Measurements from ENCODE around the gene CPA3. TPM values are rescaled to one million over a fixed set of nuclear protein-coding genes. Genes with fewer than 3 reads are reported as not detected.

Gene CPA3
- total RNA-seq, 1 donor from 2014 or later, result 1.4 TPM

- Histone ChIP-seq H3K27ac (replicated peaks) (no peak overlapping the region), H3K27me3 (ENCODE audit: low read depth) (no peaks in the 10 kb centered on the region), H3K4me3 (no peak overlapping the region), H3K9me3 (replicated peaks) (no peaks in the 10 kb centered on the region), H3K36me3 (no peaks in the 10 kb centered on the region), H3K4me1 (no peaks in the 10 kb centered on the region)
- TF ChIP-seq CTCF (IDR thresholded peaks at IDR 0.05; ENCODE audit: borderline replicate concordance), result no peak
- intact Hi-C loops (cut with micrococcal nuclease), result loop anchor here (5.0 kb wide), 1 partner anchor 83 kb away; no protein-coding TSS in a partner anchor
- DNase-seq, result no peak
Observed at GRCh38 chr3:148945116-148945515, 80.0 kb downstream of the CPA3 start.

Other genes with a start within 250 kb of the CPA3 start
- gene AGTR1, start 167.4 kb upstream of the CPA3 start, total RNA-seq, result 1.2 TPM
- gene CPB1, start 37.5 kb upstream of the CPA3 start, total RNA-seq, result not detected
- 155 TPM for gene GYG1, start 126.2 kb downstream of the CPA3 start, total RNA-seq
- gene HLTF, start 221.2 kb downstream of the CPA3 start, total RNA-seq, result 27.4 TPM